RPMI7951 (cell line): ENCODE results near the gene NBEA. TPM values are rescaled to one million over a fixed set of nuclear protein-coding genes. Genes with fewer than 3 reads are reported as not detected.

ENCODE experiments used
- DNase-seq: peaks from one replicate; pipeline ENCODE4 v3.0.0-alpha.2; 2012; ENCODE audit warnings: low read depth
- total RNA-seq: library from RNA; depleted of rRNA; stranded (reverse); fragments of >200 nt; shearing (Covaris generic); gene quantifications from 2 replicates; pipeline ENCODE4 v1.2.3, GENCODE V29; 2014

The NBEA gene
- total RNA-seq, 1 experiment from 2014 or later = 2.5 TPM

DNA sequence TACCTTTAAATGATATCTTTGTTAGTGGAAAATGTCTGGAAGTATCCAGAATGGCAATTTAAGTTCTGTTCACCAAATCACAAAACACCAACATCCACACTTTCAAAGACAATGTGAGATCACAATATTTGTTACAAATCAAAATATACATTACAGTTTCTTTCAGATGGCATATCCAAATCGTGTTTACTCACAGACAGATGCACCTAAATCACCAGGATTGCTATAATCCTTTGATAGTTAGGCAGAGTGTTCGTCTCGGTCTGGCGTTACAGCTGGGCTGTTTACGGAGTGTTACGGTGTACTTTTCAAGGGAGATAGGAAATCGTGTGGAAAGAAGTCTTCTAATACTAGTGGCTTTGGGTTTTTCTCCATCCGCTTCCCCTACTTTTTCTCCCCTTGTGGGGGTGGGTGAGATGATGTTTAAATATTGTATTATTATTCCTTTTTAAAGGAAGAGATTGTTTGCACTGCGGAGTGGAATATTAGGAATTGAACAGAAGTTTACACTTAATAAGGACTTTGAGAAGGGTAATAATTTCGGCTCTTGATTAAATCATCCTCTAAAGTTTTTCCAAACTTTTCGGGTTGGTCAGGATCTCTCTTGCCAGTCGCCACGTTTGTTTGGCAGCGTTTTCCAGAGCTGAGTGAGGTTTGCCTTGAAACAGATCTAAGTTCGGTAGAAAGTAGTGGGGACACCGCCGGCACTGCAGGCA, 532.6 kb downstream of the NBEA start:
- DNase-seq = peak; percentile 17

- DNase-seq = peak; percentile 67
Observed at GRCh38 chr13:35475212-35475959, 533.3 kb downstream of the NBEA start.

DNA sequence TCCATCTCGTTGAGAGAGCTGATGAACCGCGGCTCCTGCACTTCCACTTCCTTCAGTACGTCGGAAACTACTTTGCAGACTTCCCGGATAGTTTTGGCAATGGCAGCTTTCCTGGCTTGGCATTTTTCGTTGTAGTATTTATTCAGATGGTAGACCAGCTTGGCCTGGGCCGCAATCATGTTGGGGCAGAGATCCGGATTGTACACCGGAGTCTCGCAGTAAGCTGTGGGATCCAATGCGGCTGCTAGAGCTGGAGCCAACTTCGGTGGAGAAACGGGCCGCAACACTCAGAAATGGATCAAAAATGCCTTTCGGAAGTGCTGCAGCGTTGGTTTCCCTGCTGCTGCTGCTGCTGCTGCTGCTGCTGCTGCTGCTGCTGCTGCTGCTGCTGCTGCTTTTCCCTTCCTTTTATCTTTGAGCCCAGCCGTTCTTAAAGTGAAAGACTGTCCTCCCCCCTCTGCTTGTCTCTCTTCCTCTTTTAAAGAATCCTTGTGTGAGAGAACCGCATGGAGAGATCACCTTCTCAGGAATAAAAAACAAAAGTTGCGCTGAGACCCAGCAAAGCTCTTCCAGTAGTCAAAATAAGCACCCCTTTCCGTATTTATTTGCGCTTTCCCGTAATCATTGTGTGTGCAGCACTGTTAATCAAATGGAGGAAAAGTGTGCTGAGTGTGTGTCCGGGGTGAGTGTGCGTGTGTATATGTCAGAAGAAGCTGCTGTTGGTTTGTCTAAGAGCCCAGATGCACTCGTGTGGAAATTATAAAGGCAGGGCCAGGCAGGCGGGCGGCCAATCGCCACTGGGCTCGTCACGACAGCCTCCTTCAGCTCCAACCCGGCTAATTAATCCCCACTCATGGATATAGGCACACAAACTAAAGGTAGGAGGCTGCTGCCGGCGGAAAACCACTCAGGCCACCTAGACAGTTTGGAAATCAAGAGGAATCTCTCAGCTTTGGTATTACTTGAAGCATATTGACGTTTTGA, 534.2 kb downstream of the NBEA start, which contains the start of gene MAB21L1:
Gene MAB21L1, minus strand, starts transcription at position 730 of the 984 bp plus-strand sequence. Its CDS starts 551 bp downstream, at position 179.
- DNase-seq = peak; percentile 78

- DNase-seq = no peak
Observed at GRCh38 chr13:35477386-35477946, 535.4 kb downstream of the NBEA start.

- DNase-seq = no peak
Observed at GRCh38 chr13:35478271-35479037, 536.4 kb downstream of the NBEA start.

GRCh38 chr13:35479038-35479492, 537.0 kb downstream of the NBEA start:
- DNase-seq = no peak

DNA sequence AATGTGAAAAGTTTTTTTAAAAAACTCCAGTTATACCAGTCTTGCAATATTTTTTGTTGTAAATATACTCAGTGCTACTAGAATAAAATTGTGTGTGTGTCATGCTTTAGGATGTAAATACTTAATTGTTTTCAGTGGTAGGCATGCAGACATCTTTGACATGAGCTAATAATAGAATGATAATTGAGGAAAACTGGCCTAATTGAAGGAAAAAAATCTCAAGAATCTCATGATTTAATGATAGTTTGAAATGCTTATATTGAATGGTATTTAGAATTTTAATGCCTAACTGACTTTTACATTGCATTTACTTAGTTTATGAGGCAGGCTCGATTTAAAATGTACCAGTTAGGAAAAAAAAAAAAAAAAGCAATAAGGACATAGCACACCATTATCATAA, 537.6 kb downstream of the NBEA start:
- no peak for DNase-seq

- DNase-seq = no peak
Observed at GRCh38 chr13:35480346-35480745, 538.3 kb downstream of the NBEA start.

DNA sequence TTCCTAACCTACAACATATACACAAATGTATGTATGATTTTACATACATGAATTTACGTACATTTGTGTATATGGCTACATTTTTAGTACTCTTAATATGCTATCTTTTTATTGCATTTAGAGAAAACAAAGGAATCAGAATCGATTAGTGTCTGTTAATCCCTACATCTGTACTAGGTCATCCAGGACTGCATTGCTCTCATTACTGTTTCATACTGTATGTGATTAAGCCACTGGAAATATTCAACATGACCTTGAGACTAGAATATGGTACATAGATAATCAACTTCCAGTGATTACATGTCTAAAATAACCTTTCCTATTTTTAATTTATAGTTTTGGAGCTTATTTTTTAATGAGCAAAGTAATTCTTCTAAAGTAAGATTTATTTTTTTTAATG, 539.7 kb downstream of the NBEA start:
- no peak for DNase-seq

GRCh38 chr13:35482527-35482926, 540.5 kb downstream of the NBEA start:
- no peak for DNase-seq

- DNase-seq = no peak
Observed at GRCh38 chr13:35483761-35484160, 541.7 kb downstream of the NBEA start.

GRCh38 chr13:35484384-35484783, 542.3 kb downstream of the NBEA start:
- DNase-seq = no peak

- DNase-seq = no peak
Observed at GRCh38 chr13:35485424-35485823, 543.4 kb downstream of the NBEA start.

DNA sequence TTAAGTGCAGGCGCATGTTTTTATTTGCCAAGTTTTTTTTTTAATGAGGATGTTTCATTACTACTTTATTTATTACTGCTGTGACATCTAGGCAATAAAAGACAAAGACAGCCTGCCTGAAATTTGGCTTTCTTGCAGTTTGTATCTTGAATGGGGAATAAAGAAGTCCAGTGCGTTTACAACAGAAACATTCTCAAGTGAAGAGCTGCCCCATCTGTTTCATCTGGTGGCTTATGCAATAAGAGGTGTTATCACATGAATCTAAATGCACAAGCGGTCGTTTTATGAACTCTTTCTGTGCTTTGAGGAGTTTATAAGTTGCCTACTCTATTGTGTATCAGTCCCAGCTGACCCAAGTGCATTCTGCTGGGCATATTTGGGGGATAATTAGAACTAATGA, 547.0 kb downstream of the NBEA start:
- DNase-seq = no peak

DNA sequence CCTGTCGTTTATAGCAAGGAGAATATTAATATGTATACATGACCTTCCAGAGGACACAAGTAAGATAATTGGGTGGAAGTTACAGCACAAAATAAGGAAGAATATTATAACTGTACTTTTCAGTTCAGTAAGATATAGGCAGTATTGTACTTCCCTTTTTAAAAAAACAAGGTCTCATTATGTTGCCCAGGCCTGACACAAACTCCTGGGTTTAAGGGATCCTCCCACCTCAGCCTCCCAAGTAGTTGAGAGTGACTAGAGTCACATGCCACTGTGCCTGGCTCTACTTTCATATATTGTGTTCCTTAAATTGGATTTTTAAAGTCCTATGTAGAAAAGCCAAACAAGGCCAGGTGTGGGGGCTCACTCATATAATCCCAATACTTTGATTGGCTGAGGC, 553.9 kb downstream of the NBEA start:
- no peak for DNase-seq

- no peak for DNase-seq
Observed at GRCh38 chr13:35496761-35497386, 554.8 kb downstream of the NBEA start.

GRCh38 chr13:35498231-35498630, 556.2 kb downstream of the NBEA start:
- no peak for DNase-seq

GRCh38 chr13:35499196-35499662, 557.2 kb downstream of the NBEA start:
- DNase-seq = no peak

- DNase-seq = no peak
Observed at GRCh38 chr13:35499676-35500075, 557.6 kb downstream of the NBEA start.

DNA sequence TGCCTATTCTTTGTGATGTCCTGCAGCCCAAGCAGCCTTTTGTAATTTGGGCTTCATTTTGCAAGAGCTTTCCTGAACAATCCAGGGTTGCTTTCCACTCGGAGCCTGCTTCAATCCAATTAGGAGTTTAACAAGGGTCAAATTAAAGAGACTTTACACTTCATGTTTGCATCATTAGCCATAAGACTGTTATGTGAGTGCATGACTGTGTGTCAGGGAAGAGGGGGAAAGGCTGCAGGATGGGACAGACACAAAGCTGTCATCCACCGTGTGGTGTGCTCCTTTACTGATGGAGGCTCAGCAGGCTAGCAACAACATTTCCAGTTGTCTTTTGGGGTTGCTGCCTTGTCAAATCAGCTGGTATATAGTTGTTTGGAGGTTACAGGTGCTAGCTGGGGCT, 558.1 kb downstream of the NBEA start:
- no peak for DNase-seq
